Lower leg skin (tissue), 4 donors: ENCODE results near the gene TSEN2. TPM values are rescaled to one million over a fixed set of nuclear protein-coding genes. Genes with fewer than 3 reads are reported as not detected.
"Not testable (repeated sequence)": the region's sequence is repeated elsewhere in the genome, so short reads cannot be mapped to it uniquely, and the experiment has no call there.

Experiments used
- DNase-seq, 2 donors: peaks; one replicate each; pipeline ENCODE4 v3.0.0-alpha.2; 2019; ENCODE audit warnings: low spot score in 2 of 2
- H3K4me3 ChIP-seq: fragments of 200-600 bp; sonication (generic); 2 replicates; pipeline ENCODE4 v1.5.1; 2017; ENCODE audit warnings: mild to moderate bottlenecking, low read depth; ENCODE audit not compliant: poor library complexity, severe bottlenecking
- CTCF ChIP-seq, 3 donors: fragments of 450-650 bp; IDR thresholded peaks; one replicate each; pipeline ENCODE4 v1.5.1; 2016; ENCODE audit warnings: antibody characterized with exemption in 3 of 3, mild to moderate bottlenecking in 3 of 3, moderate library complexity in 2 of 3
- POLR2A ChIP-seq, 2 donors: fragments of 450-650 bp; IDR thresholded peaks; one replicate each; pipeline ENCODE4 v1.6.1; 2016 to 2017; ENCODE audit warnings: antibody characterized with exemption in 2 of 2, mild to moderate bottlenecking in 1 of 2, moderate library complexity in 1 of 2
- whole genome bisulfite sequencing, 2 donors: methylation state at CpG; one replicate each; pipeline ENCODE4 v1.1.5; 2018; 5-methylcytosine and 5-hydroxymethylcytosine counted together
- intact Hi-C: fragments of 100-400 bp; cut with DNase I; formaldehyde crosslinking; loops from one replicate; pipeline ENCODE4 v1.15.0; 2023; ENCODE audit warnings: low total_unique reads
- total RNA-seq, 4 donors: library from RNA; depleted of rRNA; stranded (reverse); fragments of >200 nt; gene quantifications; one replicate each; pipeline ENCODE4 v1.1.0, GENCODE V29; 2016

The TSEN2 gene
- total RNA-seq, 4 donors from 2014 or later = 7.8 to 17.8 (median 12.7) TPM

GRCh38 chr3:12476238-12476897 is 7.9 kb upstream of the TSEN2 start:
- DNase-seq = no peak
- no peak overlapping the region for H3K4me3 ChIP-seq
- intact Hi-C loops = loop anchor here (5.0 kb wide), 1 partner anchor 339 kb away; no protein-coding TSS in a partner anchor
- 60 to 73% methylated on average over 5 of the region's 5 CpGs for WGBS, 2 donors
- no peak for TF ChIP-seq CTCF (IDR thresholded peaks at IDR 0.05)
- TF ChIP-seq POLR2A (IDR thresholded peaks at IDR 0.05) = no peak

GRCh38 chr3:12477256-12477655 is 7.0 kb upstream of the TSEN2 start:
- 93 to 94% methylated on average over 5 of the region's 5 CpGs for whole genome bisulfite sequencing, 2 donors
- no peak overlapping the region for H3K4me3 ChIP-seq
- TF ChIP-seq POLR2A (IDR thresholded peaks at IDR 0.05) (no peak), CTCF (IDR thresholded peaks at IDR 0.05) (no peak)
- DNase-seq = no peak
- intact Hi-C loops = loop anchor here (5.0 kb wide), 1 partner anchor 340 kb away; no protein-coding TSS in a partner anchor

GRCh38 chr3:12478326-12478725 is 6.0 kb upstream of the TSEN2 start:
- WGBS, 2 donors = 80 to 86% methylated on average over 5 of the region's 5 CpGs
- intact Hi-C loops = loop anchor here (5.0 kb wide), 1 partner anchor 341 kb away; no protein-coding TSS in a partner anchor
- DNase-seq = no peak
- H3K4me3 ChIP-seq = no peak overlapping the region
- TF ChIP-seq CTCF (IDR thresholded peaks at IDR 0.05) (no peak), POLR2A (IDR thresholded peaks at IDR 0.05) (no peak)

- intact Hi-C loops = loop anchor here (5.0 kb wide), 1 partner anchor 342 kb away; no protein-coding TSS in a partner anchor
- WGBS, 2 donors = 90 to 91% methylated on average over 3 of the region's 3 CpGs
- DNase-seq, H3K4me3 ChIP-seq: not testable (repeated sequence)
Observed at GRCh38 chr3:12479198-12479597, 5.1 kb upstream of the TSEN2 start.

- intact Hi-C loops = loop anchor here (5.0 kb wide), 1 partner anchor 343 kb away; no protein-coding TSS in a partner anchor
- TF ChIP-seq POLR2A (IDR thresholded peaks at IDR 0.05) = no peak
- peak in 1 of 3 donors; percentile 78 for TF ChIP-seq CTCF (IDR thresholded peaks at IDR 0.05)
- DNase-seq = no peak
- 15 to 23% methylated on average over 9 of the region's 9 CpGs for WGBS, 2 donors
- no peak overlapping the region for H3K4me3 ChIP-seq
Observed at GRCh38 chr3:12479919-12480427, 4.3 kb upstream of the TSEN2 start.

- DNase-seq = no peak
- TF ChIP-seq POLR2A (IDR thresholded peaks at IDR 0.05) (no peak), CTCF (IDR thresholded peaks at IDR 0.05) (no peak)
- intact Hi-C loops = no loop called here
- no peak overlapping the region for H3K4me3 ChIP-seq
- 8 to 33% methylated on average over 1 of the region's 1 CpG for WGBS, 2 donors
Observed at GRCh38 chr3:12483410-12483809, 870 bp upstream of the TSEN2 start.
